Stimulated activated naive CD8-positive, alpha-beta T cell treated with anti-CD3 and anti-CD28 coated beads, Interleukin-15, amount 100 ng/mL, for 72 hours (primary cell): ENCODE data around the gene OSR1.

Experiments used
- ATAC-seq: fragments of 150-1000 bp; cut with Tn5 transposase; 2 replicates; pipeline ENCODE4 v1.10.0; 2021; ENCODE audit warnings: mild to moderate bottlenecking, moderate library complexity
- DNase-seq, 2 donors: peaks; one replicate each; pipeline ENCODE4 v3.0.0; 2021 to 2022
- H3K27ac Mint-ChIP-seq, 2 donors: one replicate each; pipeline ENCODE4 v1.8.0; 2022; ENCODE audit warnings: mild to moderate bottlenecking in 2 of 2, mixed read lengths in 2 of 2, moderate library complexity in 2 of 2
- H3K27me3 Mint-ChIP-seq: one replicate; pipeline ENCODE4 v1.8.0; 2022; ENCODE audit warnings: mixed read lengths
- H3K4me1 Mint-ChIP-seq: one replicate; pipeline ENCODE4 v1.8.0; 2022; ENCODE audit warnings: mild to moderate bottlenecking, mixed read lengths
- H3K4me3 Mint-ChIP-seq, 2 donors: one replicate each; pipeline ENCODE4 v1.8.0; 2022; ENCODE audit warnings: mild to moderate bottlenecking in 2 of 2, mixed read lengths in 2 of 2, moderate library complexity in 1 of 2
- H3K9me3 Mint-ChIP-seq, 2 donors: one replicate each; pipeline ENCODE4 v1.8.0; 2022; ENCODE audit warnings: mixed read lengths in 2 of 2

Gene OSR1

GRCh38 chr2:19362094-19362754 lies 3.8 kb upstream of the OSR1 start:
- Mint-ChIP-seq H3K9me3 (no peaks in the 10 kb centered on the region), H3K27ac (peak overlapping the region in 1 of 2 donors; percentile 87), H3K4me3 (peak overlapping the region; percentile 89 to 93), H3K4me1 (peaks cover 50% of the 10 kb centered on the region), H3K27me3 (peaks cover 95% of the 10 kb centered on the region)
- ATAC-seq (no peak), DNase-seq (no peak)

GRCh38 chr2:19361325-19361990 lies 3.0 kb upstream of the OSR1 start:
- Mint-ChIP-seq H3K27ac (no peak overlapping the region), H3K4me1 (peaks cover 57% of the 10 kb centered on the region), H3K4me3 (peak overlapping the region; percentile 89 to 93), H3K27me3 (peaks cover 98% of the 10 kb centered on the region), H3K9me3 (no peaks in the 10 kb centered on the region)
- ATAC-seq (peak; percentile 17), DNase-seq (peak in 1 of 2 donors; percentile 16)

GRCh38 chr2:19360966-19361321 lies 2.5 kb upstream of the OSR1 start:
- ATAC-seq: no peak
- Mint-ChIP-seq H3K9me3 (no peaks in the 10 kb centered on the region), H3K4me3 (peak overlapping the region; percentile 89 to 93), H3K27ac (no peak overlapping the region), H3K27me3 (peaks cover 99% of the 10 kb centered on the region), H3K4me1 (peaks cover 63% of the 10 kb centered on the region)
- DNase-seq: no peak

DNA sequence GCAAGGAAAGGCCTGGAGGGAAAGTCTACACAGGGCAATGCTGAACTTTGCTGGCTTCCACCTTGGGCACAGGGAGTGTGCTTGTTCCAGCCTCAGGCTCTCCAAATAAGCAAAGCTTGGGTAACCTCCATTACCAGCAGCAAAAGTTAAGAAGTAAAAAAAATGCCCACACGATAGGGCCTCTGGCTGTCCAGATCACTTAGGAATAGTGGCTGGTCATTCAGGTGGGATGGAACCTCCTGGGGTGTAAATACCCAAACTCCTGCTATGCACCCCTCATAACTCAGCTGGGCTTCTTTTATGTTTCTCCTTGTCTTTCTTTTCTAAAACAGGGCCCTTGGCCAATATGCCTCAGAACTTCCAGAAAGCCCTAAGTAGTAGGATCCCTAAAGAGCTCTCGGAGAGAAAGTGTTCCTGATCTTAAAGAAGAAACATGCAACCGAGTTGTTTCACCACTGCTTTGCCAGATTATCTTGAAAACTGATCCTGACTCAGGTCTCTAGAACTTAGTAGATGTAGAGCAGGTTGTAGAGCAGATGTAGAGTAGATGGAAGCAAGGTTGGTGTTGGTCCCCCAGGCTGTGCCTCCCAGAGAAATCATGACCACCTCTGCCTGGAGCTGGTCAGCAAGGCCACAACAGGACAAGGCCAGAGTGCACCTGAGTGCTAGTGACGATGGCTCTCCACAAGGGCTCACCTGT lies 2.0 kb upstream of the OSR1 start:
- no peak for DNase-seq
- Mint-ChIP-seq H3K4me1 (peaks cover 67% of the 10 kb centered on the region), H3K4me3 (peak overlapping the region in 1 of 2 donors; percentile 89), H3K27ac (no peak overlapping the region), H3K27me3 (peaks cover 99% of the 10 kb centered on the region), H3K9me3 (no peaks in the 10 kb centered on the region)
- ATAC-seq: no peak

DNA sequence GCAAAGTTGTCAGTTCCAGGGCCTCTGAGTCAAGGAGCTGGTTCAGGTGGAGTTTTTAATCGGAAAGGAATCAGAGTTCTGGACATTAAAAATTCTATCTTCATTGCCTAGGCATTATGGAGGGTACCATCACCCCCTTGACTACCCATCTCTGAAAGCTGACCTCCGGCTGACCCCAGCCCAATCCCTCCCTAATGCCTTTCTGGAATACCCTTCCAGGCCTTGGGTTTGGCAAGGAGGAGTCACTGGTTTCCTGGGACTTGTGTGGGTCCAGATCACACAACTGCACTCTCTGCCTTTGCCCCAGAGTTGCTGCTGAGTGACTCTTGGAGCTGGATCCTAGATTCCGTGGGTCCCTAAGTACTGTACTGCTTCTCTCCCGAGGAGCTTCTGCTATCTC lies 1.0 kb upstream of the OSR1 start:
- Mint-ChIP-seq H3K27me3 (peaks cover 100% of the 10 kb centered on the region), H3K4me3 (peak overlapping the region in 1 of 2 donors; percentile 66), H3K4me1 (peaks cover 69% of the 10 kb centered on the region), H3K9me3 (no peaks in the 10 kb centered on the region), H3K27ac (no peak overlapping the region)
- no peak for DNase-seq
- no peak for ATAC-seq

DNA sequence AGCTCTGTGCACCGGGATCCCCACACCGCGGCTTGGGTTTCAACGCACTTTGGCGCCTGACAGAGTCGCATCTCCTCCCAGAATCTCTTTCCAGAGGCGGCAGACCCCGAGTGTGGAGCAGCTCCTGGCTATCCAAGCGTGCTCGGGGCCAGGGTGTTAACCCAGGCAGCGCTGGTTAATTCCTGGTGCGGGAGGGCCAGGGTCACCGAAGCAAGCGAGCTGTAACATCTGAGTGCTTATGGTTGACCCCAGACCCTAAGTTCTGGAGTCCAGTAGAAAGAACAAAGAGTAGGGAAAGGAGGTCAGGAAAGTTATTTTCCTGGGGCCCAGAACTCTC lies 566 bp upstream of the OSR1 start:
- Mint-ChIP-seq H3K4me3 (peak overlapping the region; percentile 66 to 77), H3K27ac (no peak overlapping the region), H3K4me1 (peaks cover 69% of the 10 kb centered on the region), H3K27me3 (peaks cover 100% of the 10 kb centered on the region), H3K9me3 (no peaks in the 10 kb centered on the region)
- DNase-seq: no peak
- ATAC-seq: no peak

DNA sequence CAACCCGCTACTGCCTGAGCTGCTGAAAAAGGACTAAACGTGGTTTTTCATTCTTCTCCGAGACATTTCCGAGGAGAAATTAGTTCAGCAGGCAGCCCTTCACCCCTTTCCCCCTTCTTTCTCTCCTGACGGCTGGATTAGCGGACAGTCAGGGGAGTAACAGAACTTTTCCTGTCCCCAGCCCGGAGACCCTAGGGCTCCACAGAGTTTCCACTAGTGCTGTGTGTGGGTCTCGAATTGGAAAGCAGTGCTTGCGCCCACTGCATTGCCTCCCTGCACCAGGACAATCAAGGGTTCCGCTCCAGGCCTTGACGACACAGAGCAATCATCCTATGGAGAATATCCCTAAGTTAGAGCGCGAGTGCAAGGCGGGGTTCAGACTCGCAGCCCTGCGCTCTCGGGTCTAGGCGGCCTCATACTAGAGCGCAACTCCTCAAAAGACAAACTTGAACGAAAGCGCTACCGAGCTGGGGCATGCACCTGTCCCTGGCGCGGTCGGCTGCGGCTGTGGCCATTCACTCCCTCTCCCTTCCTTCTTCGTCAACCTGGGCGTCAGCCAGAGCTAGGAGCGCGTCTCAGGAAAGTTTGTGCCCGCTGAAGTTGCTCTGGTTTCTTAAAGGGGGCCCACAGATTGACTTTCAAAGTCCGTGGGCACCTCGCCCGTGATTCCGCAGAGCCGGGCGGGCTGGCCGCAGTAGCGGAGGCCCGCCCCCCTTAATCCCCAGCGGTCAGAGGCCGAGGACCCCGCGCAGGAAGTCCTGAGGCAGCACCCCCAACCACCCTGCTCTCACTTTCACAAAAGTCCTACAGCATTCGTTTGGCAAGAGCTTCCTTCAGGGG lies 801 bp downstream of the OSR1 start:
- Mint-ChIP-seq H3K27ac (no peak overlapping the region), H3K4me1 (peaks cover 64% of the 10 kb centered on the region), H3K9me3 (no peaks in the 10 kb centered on the region), H3K4me3 (peak overlapping the region; percentile 62 to 78), H3K27me3 (peaks cover 100% of the 10 kb centered on the region)
- ATAC-seq: peak; percentile 24
- peak in 1 of 2 donors; percentile 20 for DNase-seq

DNA sequence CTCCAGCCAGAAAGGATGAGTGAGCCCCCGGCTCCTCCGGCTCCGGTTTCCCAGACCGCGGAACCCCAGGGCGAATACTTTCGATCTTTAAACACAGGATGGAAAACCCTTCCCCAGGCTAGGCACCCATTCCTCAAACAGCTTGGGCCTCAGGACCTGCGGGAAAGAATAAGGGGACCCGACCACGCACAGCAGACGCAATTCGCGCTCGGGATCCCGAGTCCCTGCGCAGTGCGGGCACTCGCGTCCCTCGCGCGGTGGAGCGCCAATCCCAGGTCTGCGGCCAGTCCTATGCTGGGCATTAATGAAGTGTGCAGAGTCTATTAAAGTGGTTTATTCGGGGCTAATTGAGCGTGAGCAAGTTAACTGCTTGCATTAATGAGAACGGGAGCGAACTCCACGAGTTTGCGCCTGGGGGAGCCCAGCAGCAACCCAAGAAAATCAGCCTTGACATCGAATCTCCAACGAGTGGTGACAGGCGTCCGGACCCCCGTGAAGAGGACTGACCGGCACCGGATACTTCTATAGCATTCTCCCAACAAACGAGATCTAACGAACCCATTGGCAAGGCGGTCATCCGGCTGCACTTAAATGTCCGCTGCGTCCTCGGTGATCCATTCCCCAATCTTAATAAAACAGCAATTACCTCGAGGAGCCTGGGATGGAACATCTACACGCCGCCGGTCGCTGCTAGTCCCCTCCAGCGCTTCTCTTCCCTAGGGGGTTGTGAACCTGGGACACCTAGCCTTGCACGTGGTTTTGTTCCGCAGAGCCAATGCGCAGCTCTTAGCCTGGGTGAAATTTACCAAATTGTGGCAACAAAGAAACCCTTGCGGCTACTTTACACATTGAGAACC lies 1.6 kb downstream of the OSR1 start:
- ATAC-seq (no peak), DNase-seq (peak in 1 of 2 donors; percentile 15)
- H3K9me3 Mint-ChIP-seq: no peaks in the 10 kb centered on the region
- H3K27me3 Mint-ChIP-seq: peaks cover 100% of the 10 kb centered on the region
- H3K4me3 Mint-ChIP-seq: peak overlapping the region; percentile 23 to 28
- H3K27ac Mint-ChIP-seq: no peak overlapping the region
- peaks cover 64% of the 10 kb centered on the region for H3K4me1 Mint-ChIP-seq

GRCh38 chr2:19355931-19356544 lies 2.4 kb downstream of the OSR1 start:
- ATAC-seq (no peak), DNase-seq (no peak)
- H3K4me3 Mint-ChIP-seq: peak overlapping the region in 1 of 2 donors; percentile 28
- peaks cover 64% of the 10 kb centered on the region for H3K4me1 Mint-ChIP-seq
- H3K9me3 Mint-ChIP-seq: no peaks in the 10 kb centered on the region
- no peak overlapping the region for H3K27ac Mint-ChIP-seq
- peaks cover 100% of the 10 kb centered on the region for H3K27me3 Mint-ChIP-seq

GRCh38 chr2:19355416-19355821 lies 3.0 kb downstream of the OSR1 start:
- Mint-ChIP-seq H3K9me3 (no peaks in the 10 kb centered on the region), H3K27me3 (peaks cover 100% of the 10 kb centered on the region), H3K4me1 (peaks cover 68% of the 10 kb centered on the region), H3K27ac (no peak overlapping the region), H3K4me3 (no peak overlapping the region)
- DNase-seq (no peak), ATAC-seq (no peak)

- peaks cover 70% of the 10 kb centered on the region for H3K4me1 Mint-ChIP-seq
- DNase-seq (no peak), ATAC-seq (no peak)
- H3K4me3 Mint-ChIP-seq: no peak overlapping the region
- peaks cover 100% of the 10 kb centered on the region for H3K27me3 Mint-ChIP-seq
- H3K27ac Mint-ChIP-seq: no peak overlapping the region
- no peaks in the 10 kb centered on the region for H3K9me3 Mint-ChIP-seq
Observed at GRCh38 chr2:19355014-19355405, 3.4 kb downstream of the OSR1 start.

DNA sequence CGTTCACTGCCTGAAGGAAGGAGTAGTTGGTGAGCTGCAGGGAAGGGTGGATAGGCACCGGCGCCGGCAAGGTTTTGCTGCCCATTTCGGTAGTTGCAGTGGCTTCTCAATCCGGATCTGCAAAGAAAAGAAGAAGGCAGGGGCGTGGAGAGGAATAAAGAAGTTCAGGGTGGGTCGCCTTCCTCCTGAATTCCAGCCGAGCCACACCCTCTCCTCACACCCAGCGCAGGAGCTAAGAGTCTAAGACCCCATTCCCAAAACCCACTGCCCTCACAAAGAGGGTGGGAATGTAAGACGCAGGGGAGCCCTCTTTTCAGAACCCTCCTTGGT lies 4.7 kb downstream of the OSR1 start:
- peaks cover 77% of the 10 kb centered on the region for H3K4me1 Mint-ChIP-seq

DNA sequence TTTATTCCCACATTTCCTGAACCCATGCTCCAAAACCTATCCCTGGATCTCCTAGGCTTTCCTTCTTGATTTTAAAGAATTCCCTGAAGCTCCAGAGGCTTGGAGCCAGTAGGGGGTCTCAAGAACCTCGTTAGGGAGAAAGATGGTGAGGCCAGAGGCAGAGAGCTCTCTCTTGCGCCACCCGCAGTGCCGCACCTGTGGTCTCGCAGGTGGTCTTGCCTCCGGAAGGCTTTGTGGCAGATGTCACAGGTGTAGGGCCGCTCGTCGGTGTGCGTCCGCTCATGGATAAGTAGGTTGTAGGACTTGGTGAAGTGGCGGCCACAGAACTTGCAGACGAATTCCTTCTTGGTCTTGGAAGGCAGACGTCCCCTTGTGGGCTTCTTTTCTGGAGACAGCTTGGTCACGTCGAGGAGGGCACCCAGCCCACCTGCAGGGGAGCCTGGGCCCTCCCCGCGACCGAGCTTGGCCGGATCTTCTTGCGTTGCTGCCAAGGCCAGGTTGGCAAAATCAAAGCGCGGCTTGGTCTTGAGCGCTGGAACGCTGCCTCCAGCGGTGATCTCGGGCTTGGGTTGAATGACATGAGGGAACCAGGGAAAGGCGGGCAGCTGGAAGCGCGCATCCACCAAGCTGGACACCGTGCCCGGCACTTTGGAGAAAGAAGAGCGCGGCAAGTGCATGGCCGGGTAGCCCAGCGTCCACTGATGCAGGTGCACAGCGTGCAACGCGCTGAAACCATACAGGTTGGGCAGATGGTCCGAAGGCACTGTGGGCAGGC lies 5.3 kb downstream of the OSR1 start:
- no peak for DNase-seq
- peaks cover 77% of the 10 kb centered on the region for H3K4me1 Mint-ChIP-seq
- ATAC-seq: no peak
- H3K27ac Mint-ChIP-seq: no peak overlapping the region
- H3K27me3 Mint-ChIP-seq: peaks cover 100% of the 10 kb centered on the region
- peak overlapping the region in 1 of 2 donors; percentile 18 for H3K4me3 Mint-ChIP-seq
- H3K9me3 Mint-ChIP-seq: no peaks in the 10 kb centered on the region

More for the DNA sequence above, 4.7 kb downstream of the OSR1 start:
- peaks cover 100% of the 10 kb centered on the region for H3K27me3 Mint-ChIP-seq
- ATAC-seq: no peak
- DNase-seq: no peak
- no peaks in the 10 kb centered on the region for H3K9me3 Mint-ChIP-seq
- no peak overlapping the region for H3K4me3 Mint-ChIP-seq
- no peak overlapping the region for H3K27ac Mint-ChIP-seq
